Karpas-422 (cell line): ENCODE measurements around the gene OXCT1. TPM values are rescaled to one million over a fixed set of nuclear protein-coding genes. Genes with fewer than 3 reads are reported as not detected.

Experiments used
- DNase-seq: peaks from one replicate; pipeline ENCODE4 v3.0.0-alpha.2; 2015
- H2AFZ ChIP-seq: fragments of 200-600 bp; sonication (generic); 2 replicates; pipeline ENCODE4 v1.6.1; 2014; ENCODE audit warnings: antibody characterized with exemption, low read length, mixed read lengths
- H3K27ac ChIP-seq: fragments of 200-600 bp; sonication (generic); 2 replicates; pipeline ENCODE4 v1.5.1; 2014; ENCODE audit warnings: mild to moderate bottlenecking, low read length, moderate library complexity
- H3K27me3 ChIP-seq: fragments of 200-600 bp; sonication (generic); 2 replicates; pipeline ENCODE4 v1.6.1; 2014; ENCODE audit warnings: low read length, mixed read lengths
- H3K36me3 ChIP-seq: fragments of 200-600 bp; sonication (generic); 2 replicates; pipeline ENCODE4 v1.6.1; 2014; ENCODE audit warnings: low read length, mixed read lengths; ENCODE audit not compliant: insufficient read depth
- H3K4me1 ChIP-seq: fragments of 200-600 bp; sonication (generic); 2 replicates; pipeline ENCODE4 v1.6.1; 2014; ENCODE audit warnings: mild to moderate bottlenecking, low read length, mixed read lengths
- H3K4me2 ChIP-seq: fragments of 200-600 bp; sonication (generic); 2 replicates; pipeline ENCODE4 v1.6.1; 2014; ENCODE audit warnings: low read length, low read depth, mild to moderate bottlenecking; ENCODE audit not compliant: poor library complexity, severe bottlenecking
- H3K4me3 ChIP-seq: fragments of 200-600 bp; sonication (generic); 2 replicates; pipeline ENCODE4 v1.5.1; 2014; ENCODE audit warnings: mild to moderate bottlenecking, antibody characterized with exemption, low read length, mixed read lengths
- H3K79me2 ChIP-seq: fragments of 200-600 bp; sonication (generic); 2 replicates; pipeline ENCODE4 v1.6.1; 2014; ENCODE audit warnings: mild to moderate bottlenecking, low read length, mixed read lengths
- H3K9ac ChIP-seq: fragments of 200-600 bp; sonication (generic); 2 replicates; pipeline ENCODE4 v1.6.0; 2014; ENCODE audit warnings: low read length
- H3K9me2 ChIP-seq: fragments of 200-600 bp; sonication (generic), shearing (Covaris generic); replicated peaks from 2 replicates; pipeline ENCODE4 v1.6.0; 2014; ENCODE audit warnings: mild to moderate bottlenecking, low read length, moderate library complexity; ENCODE audit not compliant: insufficient read depth
- H3K9me3 ChIP-seq: fragments of 300-700, 200-600 bp; sonication (generic); 2 replicates; pipeline ENCODE4 v1.6.1; 2014; ENCODE audit warnings: low read length, mixed read lengths
- H4K20me1 ChIP-seq: fragments of 200-600 bp; sonication (generic); 2 replicates; pipeline ENCODE4 v1.6.1; 2014; ENCODE audit warnings: mild to moderate bottlenecking, antibody characterized with exemption, low read length, low read depth; ENCODE audit not compliant: insufficient read depth
- total RNA-seq: library from RNA; depleted of rRNA; stranded (reverse); fragments of >200 nt; shearing (Covaris generic); gene quantifications from 2 replicates; pipeline ENCODE4 v1.2.3, GENCODE V29; 2014; ENCODE audit warnings: low replicate concordance

The OXCT1 gene
- total RNA-seq, 1 experiment from 2014 or later, result 62.8 TPM

DNA sequence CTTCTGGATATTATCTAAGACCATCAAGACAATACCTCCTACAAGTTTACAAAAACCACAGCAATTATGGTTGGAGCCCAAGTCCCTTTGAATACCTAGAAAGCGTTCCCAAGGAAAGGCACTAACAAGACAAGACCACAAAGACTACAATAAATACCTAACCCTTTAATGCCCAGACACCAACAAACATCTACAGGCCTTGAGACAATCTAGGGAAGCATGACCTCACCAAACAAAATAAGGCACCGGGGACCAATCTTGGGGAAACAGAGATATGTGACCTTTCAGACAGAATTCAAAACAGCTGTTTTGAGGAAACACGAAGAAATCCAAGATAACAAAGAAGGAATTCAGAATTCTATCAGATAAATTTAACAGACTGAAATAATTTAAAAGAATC lies 37.8 kb downstream of the OXCT1 start:
- DNase-seq, result no peak
- Histone ChIP-seq H3K4me1 (peaks cover 5% of the 10 kb centered on the region; the same call in 1 of the 2 replicates), H2AFZ (no peak overlapping the region), H3K27me3 (no peaks in the 10 kb centered on the region), H3K36me3 (peaks cover 56% of the 10 kb centered on the region), H3K9me2 (no peaks in the 10 kb centered on the region), H3K9me3 (no peaks in the 10 kb centered on the region), H3K79me2 (peaks cover 85% of the 10 kb centered on the region), H4K20me1 (no peaks in the 10 kb centered on the region), H3K4me2 (no peak overlapping the region), H3K27ac (no peak overlapping the region), H3K4me3 (no peak overlapping the region), H3K9ac (no peak overlapping the region)

DNA sequence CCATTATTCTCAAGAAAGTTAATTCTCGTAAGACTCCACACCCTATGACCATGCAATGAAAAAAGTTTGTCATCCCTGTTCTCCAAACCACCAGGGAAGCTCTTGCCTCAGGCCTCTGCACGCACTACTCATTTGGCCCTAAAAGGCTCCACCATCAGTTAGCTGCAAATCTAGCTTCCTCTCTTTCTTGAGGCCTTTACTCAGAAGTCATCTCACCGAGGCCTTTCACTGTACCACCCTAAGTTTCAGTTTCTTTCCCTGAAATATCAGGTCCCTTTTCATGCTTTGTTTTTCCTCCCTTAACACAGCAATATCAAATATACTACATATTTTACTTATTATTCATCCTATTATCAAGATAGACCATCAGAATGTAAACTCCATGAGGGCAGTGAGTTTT lies 39.1 kb downstream of the OXCT1 start:
- Histone ChIP-seq H4K20me1 (no peaks in the 10 kb centered on the region), H3K9me3 (no peaks in the 10 kb centered on the region), H3K4me1 (peaks cover 4% of the 10 kb centered on the region; the same call in 1 of the 2 replicates), H3K79me2 (peaks cover 85% of the 10 kb centered on the region), H3K9me2 (no peaks in the 10 kb centered on the region), H3K27ac (no peak overlapping the region), H3K9ac (no peak overlapping the region), H3K4me3 (no peak overlapping the region), H3K27me3 (no peaks in the 10 kb centered on the region), H3K4me2 (no peak overlapping the region), H3K36me3 (peaks cover 60% of the 10 kb centered on the region), H2AFZ (no peak overlapping the region)
- DNase-seq, result no peak

DNA sequence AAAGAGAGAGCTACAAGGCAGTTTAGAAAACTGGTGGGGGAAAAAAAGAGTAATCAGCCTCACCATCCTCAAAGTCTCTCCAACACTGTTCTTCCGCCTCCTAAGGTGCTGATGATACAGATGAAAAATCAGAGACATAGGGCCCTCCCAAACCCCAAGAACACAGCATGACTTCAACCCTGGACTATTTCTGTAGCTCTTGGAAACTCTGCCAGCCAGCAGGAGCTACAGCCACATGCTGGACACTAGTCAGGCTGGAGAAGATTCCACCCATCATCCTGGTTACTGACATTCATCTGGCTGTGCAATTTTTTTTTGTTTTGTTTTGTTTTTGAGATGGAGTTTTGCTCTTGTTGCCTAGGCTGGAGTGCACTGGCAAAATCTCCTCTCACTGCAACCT lies 42.4 kb downstream of the OXCT1 start:
- Histone ChIP-seq H3K9me3 (no peaks in the 10 kb centered on the region), H3K27me3 (no peaks in the 10 kb centered on the region), H3K4me2 (no peak overlapping the region), H3K9ac (no peak overlapping the region), H3K27ac (no peak overlapping the region), H3K4me1 (no peaks in the 10 kb centered on the region), H3K9me2 (no peaks in the 10 kb centered on the region), H3K36me3 (peaks cover 44% of the 10 kb centered on the region), H2AFZ (no peak overlapping the region), H3K4me3 (no peak overlapping the region), H3K79me2 (peaks cover 81% of the 10 kb centered on the region), H4K20me1 (no peaks in the 10 kb centered on the region)
- no peak for DNase-seq

DNA sequence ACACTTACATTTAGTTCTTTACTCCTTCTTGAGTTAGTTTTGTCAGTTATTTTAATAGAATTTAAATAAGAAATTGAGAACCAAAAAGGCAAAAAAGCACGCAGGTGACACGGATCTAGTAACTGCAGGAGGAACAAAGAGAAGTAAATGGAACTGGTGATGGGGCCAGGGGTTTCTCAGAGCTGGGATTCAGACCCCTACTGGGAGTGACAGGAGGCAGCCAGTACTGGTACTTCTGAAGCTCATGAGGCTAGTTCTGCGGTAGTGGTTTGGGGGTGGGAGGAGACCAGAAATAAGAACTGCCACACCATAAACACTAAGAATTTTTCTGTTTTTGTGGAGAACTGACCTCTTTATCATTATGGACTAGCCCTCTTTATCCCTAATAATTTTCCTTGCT lies 48.2 kb downstream of the OXCT1 start:
- no peak overlapping the region for H2AFZ ChIP-seq
- peaks cover 77% of the 10 kb centered on the region for H3K79me2 ChIP-seq
- no peak overlapping the region for H3K9ac ChIP-seq
- H3K9me2 ChIP-seq, result no peaks in the 10 kb centered on the region
- no peaks in the 10 kb centered on the region for H3K27me3 ChIP-seq
- 0 out of 2 replicates have a peak, but pooled peaks cover 2% of the 10 kb centered on the region for H3K4me1 ChIP-seq
- no peaks in the 10 kb centered on the region for H4K20me1 ChIP-seq
- H3K9me3 ChIP-seq, result no peaks in the 10 kb centered on the region
- H3K4me3 ChIP-seq, result no peak overlapping the region
- DNase-seq, result no peak
- no peak overlapping the region for H3K4me2 ChIP-seq
- H3K27ac ChIP-seq, result no peak overlapping the region
- H3K36me3 ChIP-seq, result peaks cover 13% of the 10 kb centered on the region

DNA sequence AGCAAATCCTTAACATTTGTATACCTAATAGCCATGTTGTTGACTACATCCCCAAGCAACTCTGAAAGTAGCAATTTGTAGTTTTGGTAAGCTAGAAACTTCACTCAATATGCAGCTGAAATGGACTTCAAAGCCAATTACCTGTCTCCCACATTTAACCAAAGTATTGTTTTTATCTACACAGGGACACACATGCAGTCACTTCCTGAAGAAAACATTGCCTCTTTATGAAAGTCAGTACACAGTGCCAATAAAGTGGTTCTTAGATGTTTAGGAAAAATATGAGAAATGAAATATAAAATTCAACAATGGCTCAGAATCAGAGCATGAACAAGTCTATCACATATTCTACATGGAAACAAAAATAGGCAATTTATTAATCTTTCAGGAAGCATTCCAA lies 49.2 kb downstream of the OXCT1 start:
- no peaks in the 10 kb centered on the region for H3K27me3 ChIP-seq
- DNase-seq, result no peak
- no peak overlapping the region for H3K4me3 ChIP-seq
- H3K4me2 ChIP-seq, result no peak overlapping the region
- H3K27ac ChIP-seq, result no peak overlapping the region
- no peak overlapping the region for H2AFZ ChIP-seq
- no peaks in the 10 kb centered on the region for H3K9me2 ChIP-seq
- peaks cover 78% of the 10 kb centered on the region for H3K79me2 ChIP-seq
- H4K20me1 ChIP-seq, result no peaks in the 10 kb centered on the region
- H3K9me3 ChIP-seq, result no peaks in the 10 kb centered on the region
- peaks cover 10% of the 10 kb centered on the region for H3K4me1 ChIP-seq
- H3K36me3 ChIP-seq, result peaks cover 8% of the 10 kb centered on the region
- H3K9ac ChIP-seq, result no peak overlapping the region

DNA sequence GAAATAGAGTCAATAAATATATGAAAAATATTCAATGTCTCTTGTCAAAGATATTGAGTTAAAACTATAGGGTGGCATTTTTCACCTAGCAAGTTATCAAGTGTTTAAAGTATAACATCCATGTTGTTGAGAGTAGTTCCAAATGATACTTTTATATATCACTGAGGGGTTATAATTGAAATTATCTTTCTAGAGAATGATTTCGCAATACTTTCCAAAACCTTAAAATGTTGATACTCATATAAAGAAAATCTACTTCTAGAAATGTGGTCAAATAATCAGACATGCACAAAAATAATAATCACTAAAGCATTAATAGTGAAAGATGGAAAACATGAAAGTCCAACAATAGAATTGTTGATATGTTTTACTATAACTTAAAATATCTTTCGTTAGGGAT lies 50.1 kb downstream of the OXCT1 start:
- H3K4me2 ChIP-seq, result no peak overlapping the region
- no peak overlapping the region for H3K4me3 ChIP-seq
- no peak overlapping the region for H3K9ac ChIP-seq
- DNase-seq, result no peak
- H3K27me3 ChIP-seq, result no peaks in the 10 kb centered on the region
- H4K20me1 ChIP-seq, result no peaks in the 10 kb centered on the region
- H3K79me2 ChIP-seq, result peaks cover 80% of the 10 kb centered on the region
- no peak overlapping the region for H3K27ac ChIP-seq
- H3K9me2 ChIP-seq, result no peaks in the 10 kb centered on the region
- H2AFZ ChIP-seq, result no peak overlapping the region
- peaks cover 4% of the 10 kb centered on the region for H3K36me3 ChIP-seq
- H3K4me1 ChIP-seq, result peaks cover 14% of the 10 kb centered on the region
- no peaks in the 10 kb centered on the region for H3K9me3 ChIP-seq

DNA sequence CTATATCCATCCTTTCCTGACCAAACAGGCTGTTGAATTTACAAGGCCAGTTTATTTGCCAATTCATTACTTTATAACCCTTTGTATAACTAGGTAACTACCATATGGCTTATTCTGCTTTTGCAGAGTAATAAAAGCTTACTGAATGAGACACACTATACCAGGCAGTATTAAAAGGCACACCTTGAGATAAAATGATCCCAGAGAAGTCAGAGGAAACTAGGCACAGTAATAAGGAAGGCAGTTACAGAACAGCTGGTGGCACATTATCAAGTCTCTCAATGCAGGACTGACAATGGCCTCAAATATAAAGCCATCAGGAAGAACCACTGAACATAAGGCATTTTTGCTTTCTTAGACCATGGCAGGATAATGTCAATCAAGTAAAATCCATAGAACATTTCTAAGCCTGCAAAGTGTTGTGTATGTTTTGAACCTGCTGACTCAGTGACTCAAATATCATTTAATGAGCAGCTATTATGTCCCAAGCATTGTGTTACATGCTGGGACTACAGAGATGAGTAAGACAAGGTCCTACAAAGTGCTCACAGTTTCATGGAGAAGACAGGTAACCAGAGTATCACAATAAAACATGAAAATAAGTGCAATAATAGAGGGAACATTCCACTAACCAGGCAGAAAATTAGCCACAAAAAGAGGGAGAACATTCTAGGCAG lies 52.5 kb downstream of the OXCT1 start:
- H2AFZ ChIP-seq, result no peak overlapping the region
- H3K27ac ChIP-seq, result no peak overlapping the region; the same call in 1 of the 2 replicates
- H3K9ac ChIP-seq, result no peak overlapping the region
- DNase-seq, result no peak
- peaks cover 4% of the 10 kb centered on the region for H3K36me3 ChIP-seq
- no peaks in the 10 kb centered on the region for H3K27me3 ChIP-seq
- H3K79me2 ChIP-seq, result peaks cover 77% of the 10 kb centered on the region
- H3K9me2 ChIP-seq, result no peaks in the 10 kb centered on the region
- H3K9me3 ChIP-seq, result no peaks in the 10 kb centered on the region
- H4K20me1 ChIP-seq, result no peaks in the 10 kb centered on the region
- peaks cover 14% of the 10 kb centered on the region for H3K4me1 ChIP-seq
- H3K4me3 ChIP-seq, result no peak overlapping the region
- no peak overlapping the region for H3K4me2 ChIP-seq

DNA sequence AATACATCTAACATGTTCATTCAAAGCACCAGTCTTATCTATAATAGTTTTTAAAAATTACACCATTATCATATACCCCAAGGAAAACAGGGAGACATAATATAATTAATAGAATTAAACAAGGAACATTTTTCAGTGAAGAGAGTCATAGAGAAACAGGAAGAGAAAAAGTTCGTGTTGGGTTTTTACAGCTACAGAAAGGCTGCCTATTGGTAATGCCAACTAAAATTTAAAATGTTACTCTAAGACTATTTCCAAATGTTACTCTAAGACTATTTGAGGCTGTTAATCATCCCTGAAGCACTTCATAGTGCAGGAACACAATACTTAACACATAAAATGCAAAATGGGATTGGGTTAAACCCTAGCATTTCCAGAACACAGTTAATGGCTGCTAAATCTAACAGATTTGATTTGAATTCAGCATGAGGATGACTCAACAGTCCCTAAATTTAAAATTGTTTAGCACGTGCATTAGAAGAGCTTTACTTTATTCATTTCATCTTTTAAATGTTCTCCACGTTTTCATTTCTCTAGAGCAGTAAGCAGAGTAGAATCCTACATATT lies 54.5 kb downstream of the OXCT1 start:
- H3K9me3 ChIP-seq, result no peaks in the 10 kb centered on the region
- no peak overlapping the region for H3K4me2 ChIP-seq
- H3K79me2 ChIP-seq, result peaks cover 77% of the 10 kb centered on the region
- 0 out of 2 replicates have a peak, but pooled peaks cover 3% of the 10 kb centered on the region for H3K36me3 ChIP-seq
- H2AFZ ChIP-seq, result no peak overlapping the region
- no peak overlapping the region for H3K9ac ChIP-seq
- H3K4me1 ChIP-seq, result peaks cover 14% of the 10 kb centered on the region
- no peaks in the 10 kb centered on the region for H3K9me2 ChIP-seq
- H3K4me3 ChIP-seq, result no peak overlapping the region
- H3K27me3 ChIP-seq, result no peaks in the 10 kb centered on the region
- H4K20me1 ChIP-seq, result no peaks in the 10 kb centered on the region
- 0 out of 2 replicates have a peak overlapping the region, but pooled peaks have one; percentile 1 for H3K27ac ChIP-seq
- DNase-seq, result peak; percentile 52
